ENCODE results near the gene DDX59.

The DDX59 gene

DNA sequence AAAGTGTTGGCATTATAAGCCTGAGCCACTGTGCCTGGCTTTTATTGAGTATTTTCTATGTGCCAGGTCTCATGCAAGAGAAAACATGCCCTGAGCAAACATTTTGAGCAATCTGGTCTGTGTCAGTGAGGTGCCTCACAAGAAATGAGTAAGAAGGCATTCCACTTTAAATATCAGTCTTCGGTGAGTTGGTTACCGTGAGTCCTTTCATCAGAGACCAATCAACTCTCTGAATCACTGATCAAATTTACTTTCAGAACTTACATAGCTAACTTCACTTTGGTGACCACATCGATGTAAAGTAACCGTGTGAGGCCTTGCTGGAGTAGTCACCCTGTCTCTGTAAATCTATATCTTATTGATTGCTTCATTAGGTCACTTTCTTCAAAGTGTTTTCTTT, 14.3 kb upstream of the DDX59 start:
- TF ChIP-seq, protein P1, sequence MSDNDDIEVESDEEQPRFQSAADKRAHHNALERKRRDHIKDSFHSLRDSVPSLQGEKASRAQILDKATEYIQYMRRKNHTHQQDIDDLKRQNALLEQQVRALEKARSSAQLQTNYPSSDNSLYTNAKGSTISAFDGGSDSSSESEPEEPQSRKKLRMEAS (IDR thresholded peaks at IDR 0.05): no peak
- no peak for TF ChIP-seq ZBTB7A (IDR thresholded peaks at IDR 0.05; ENCODE audit: low read depth)

DNA sequence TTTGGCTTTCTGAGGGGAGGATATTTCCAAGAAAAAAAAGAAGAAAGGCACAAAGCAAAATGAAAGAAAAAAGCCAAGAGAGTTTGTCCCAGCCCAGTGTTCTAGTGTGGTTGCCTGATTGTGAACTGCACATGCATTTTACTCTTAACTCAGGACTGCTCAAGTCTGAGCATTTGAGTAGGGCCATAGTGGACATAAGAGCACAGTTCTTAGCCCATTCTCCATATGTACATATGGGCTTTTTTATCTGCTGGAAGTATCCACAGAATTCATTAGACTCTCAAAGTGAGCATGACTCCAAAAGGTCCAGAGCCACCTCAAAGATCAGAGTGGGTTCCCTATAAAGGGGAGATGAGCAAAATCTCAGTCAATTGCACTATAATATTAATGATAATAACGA, 13.6 kb upstream of the DDX59 start:
- TF ChIP-seq EGR1 (IDR thresholded peaks at IDR 0.05): no peak
- TF ChIP-seq CREB1 (IDR thresholded peaks at IDR 0.05; ENCODE audit: low read depth): no peak
- TF ChIP-seq FOXM1 (IDR thresholded peaks at IDR 0.05; ENCODE audit: borderline replicate concordance, low read depth): no peak
- TF ChIP-seq, protein P2, sequence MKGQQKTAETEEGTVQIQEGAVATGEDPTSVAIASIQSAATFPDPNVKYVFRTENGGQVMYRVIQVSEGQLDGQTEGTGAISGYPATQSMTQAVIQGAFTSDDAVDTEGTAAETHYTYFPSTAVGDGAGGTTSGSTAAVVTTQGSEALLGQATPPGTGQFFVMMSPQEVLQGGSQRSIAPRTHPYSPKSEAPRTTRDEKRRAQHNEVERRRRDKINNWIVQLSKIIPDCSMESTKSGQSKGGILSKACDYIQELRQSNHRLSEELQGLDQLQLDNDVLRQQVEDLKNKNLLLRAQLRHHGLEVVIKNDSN (IDR thresholded peaks at IDR 0.05): no peak
- TF ChIP-seq YY1 (IDR thresholded peaks at IDR 0.05; ENCODE audit: low read depth): no peak
- no peak for TF ChIP-seq TCF12 (IDR thresholded peaks at IDR 0.05; ENCODE audit: low read depth)
- TF ChIP-seq TEAD4 (IDR thresholded peaks at IDR 0.05): no peak
- TF ChIP-seq, protein P1 (IDR thresholded peaks at IDR 0.05): no peak
- TF ChIP-seq NFIC (IDR thresholded peaks at IDR 0.05): no peak
- TF ChIP-seq, protein P3, sequence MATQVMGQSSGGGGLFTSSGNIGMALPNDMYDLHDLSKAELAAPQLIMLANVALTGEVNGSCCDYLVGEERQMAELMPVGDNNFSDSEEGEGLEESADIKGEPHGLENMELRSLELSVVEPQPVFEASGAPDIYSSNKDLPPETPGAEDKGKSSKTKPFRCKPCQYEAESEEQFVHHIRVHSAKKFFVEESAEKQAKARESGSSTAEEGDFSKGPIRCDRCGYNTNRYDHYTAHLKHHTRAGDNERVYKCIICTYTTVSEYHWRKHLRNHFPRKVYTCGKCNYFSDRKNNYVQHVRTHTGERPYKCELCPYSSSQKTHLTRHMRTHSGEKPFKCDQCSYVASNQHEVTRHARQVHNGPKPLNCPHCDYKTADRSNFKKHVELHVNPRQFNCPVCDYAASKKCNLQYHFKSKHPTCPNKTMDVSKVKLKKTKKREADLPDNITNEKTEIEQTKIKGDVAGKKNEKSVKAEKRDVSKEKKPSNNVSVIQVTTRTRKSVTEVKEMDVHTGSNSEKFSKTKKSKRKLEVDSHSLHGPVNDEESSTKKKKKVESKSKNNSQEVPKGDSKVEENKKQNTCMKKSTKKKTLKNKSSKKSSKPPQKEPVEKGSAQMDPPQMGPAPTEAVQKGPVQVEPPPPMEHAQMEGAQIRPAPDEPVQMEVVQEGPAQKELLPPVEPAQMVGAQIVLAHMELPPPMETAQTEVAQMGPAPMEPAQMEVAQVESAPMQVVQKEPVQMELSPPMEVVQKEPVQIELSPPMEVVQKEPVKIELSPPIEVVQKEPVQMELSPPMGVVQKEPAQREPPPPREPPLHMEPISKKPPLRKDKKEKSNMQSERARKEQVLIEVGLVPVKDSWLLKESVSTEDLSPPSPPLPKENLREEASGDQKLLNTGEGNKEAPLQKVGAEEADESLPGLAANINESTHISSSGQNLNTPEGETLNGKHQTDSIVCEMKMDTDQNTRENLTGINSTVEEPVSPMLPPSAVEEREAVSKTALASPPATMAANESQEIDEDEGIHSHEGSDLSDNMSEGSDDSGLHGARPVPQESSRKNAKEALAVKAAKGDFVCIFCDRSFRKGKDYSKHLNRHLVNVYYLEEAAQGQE (IDR thresholded peaks at IDR 0.05; ENCODE audit: low read depth): no peak
- no peak for TF ChIP-seq TAF1 (IDR thresholded peaks at IDR 0.05; ENCODE audit: low read depth)
- no peak for TF ChIP-seq EP300 (IDR thresholded peaks at IDR 0.05; ENCODE audit: borderline replicate concordance)
- TF ChIP-seq ZBTB7A (IDR thresholded peaks at IDR 0.05; ENCODE audit: low read depth): no peak
- TF ChIP-seq CEBPB (IDR thresholded peaks at IDR 0.05): no peak
- TF ChIP-seq RAD21 (IDR thresholded peaks at IDR 0.05; ENCODE audit: low read depth): no peak

DNA sequence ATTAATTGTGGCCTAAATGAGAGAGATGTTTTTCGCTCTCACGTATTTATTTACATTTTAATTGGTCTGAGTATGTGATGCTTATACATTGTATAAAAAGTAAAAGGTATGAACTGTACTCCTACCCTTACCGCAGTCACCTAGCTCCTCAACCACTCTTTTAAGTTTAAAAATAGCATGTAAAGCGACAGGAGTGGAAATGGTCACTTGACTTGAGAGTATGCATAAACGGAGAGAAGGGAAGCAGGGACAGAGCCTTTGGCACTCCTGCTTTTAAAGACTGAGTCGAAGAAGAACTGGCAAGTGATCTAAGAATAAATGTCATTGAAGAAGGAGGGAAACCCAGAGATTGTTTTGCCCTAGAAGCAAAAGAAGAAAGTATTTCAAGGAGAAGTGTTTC, 11.5 kb upstream of the DDX59 start:
- TF ChIP-seq YY1 (IDR thresholded peaks at IDR 0.05; ENCODE audit: low read depth): no peak
- no peak for TF ChIP-seq EP300 (IDR thresholded peaks at IDR 0.05; ENCODE audit: borderline replicate concordance)
- no peak for TF ChIP-seq TCF12 (IDR thresholded peaks at IDR 0.05; ENCODE audit: low read depth)
- TF ChIP-seq CEBPB (IDR thresholded peaks at IDR 0.05): no peak
- no peak for TF ChIP-seq ZBTB7A (IDR thresholded peaks at IDR 0.05; ENCODE audit: low read depth)
- TF ChIP-seq NFIC (IDR thresholded peaks at IDR 0.05): no peak
- no peak for TF ChIP-seq FOXM1 (IDR thresholded peaks at IDR 0.05; ENCODE audit: borderline replicate concordance, low read depth)
- TF ChIP-seq, protein P1 (IDR thresholded peaks at IDR 0.05): no peak
- TF ChIP-seq, protein P2 (IDR thresholded peaks at IDR 0.05): no peak
- TF ChIP-seq CREB1 (IDR thresholded peaks at IDR 0.05; ENCODE audit: low read depth): no peak
- TF ChIP-seq TAF1 (IDR thresholded peaks at IDR 0.05; ENCODE audit: low read depth): no peak
- TF ChIP-seq, protein P3 (IDR thresholded peaks at IDR 0.05; ENCODE audit: low read depth): no peak
- TF ChIP-seq EGR1 (IDR thresholded peaks at IDR 0.05): no peak
- no peak for TF ChIP-seq RAD21 (IDR thresholded peaks at IDR 0.05; ENCODE audit: low read depth)
- no peak for TF ChIP-seq TEAD4 (IDR thresholded peaks at IDR 0.05)

DNA sequence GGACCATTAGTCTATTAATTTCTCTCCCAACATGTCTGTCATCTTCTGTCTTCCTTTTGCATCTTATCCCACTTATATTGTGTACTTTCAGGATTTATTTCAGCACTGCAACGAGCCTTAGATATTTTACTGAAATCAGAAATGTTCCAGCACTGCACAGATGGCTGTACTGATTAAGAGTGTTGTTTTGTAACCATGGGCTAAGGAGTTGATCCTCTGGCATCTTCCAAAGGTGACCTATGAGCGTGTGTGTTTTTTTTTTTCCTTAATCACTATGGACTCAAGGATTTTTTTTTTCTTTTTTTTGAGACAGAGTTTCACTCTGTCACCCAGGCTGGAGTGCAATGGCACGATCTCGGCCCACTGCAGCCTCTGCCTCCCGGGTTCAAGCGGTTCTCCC, 7.1 kb upstream of the DDX59 start:
- no peak for TF ChIP-seq RAD21 (IDR thresholded peaks at IDR 0.05; ENCODE audit: low read depth)
- no peak for TF ChIP-seq EGR1 (IDR thresholded peaks at IDR 0.05)
- TF ChIP-seq, protein P2 (IDR thresholded peaks at IDR 0.05): no peak
- TF ChIP-seq FOXM1 (IDR thresholded peaks at IDR 0.05; ENCODE audit: borderline replicate concordance, low read depth): no peak
- no peak for TF ChIP-seq TCF12 (IDR thresholded peaks at IDR 0.05; ENCODE audit: low read depth)
- no peak for TF ChIP-seq TAF1 (IDR thresholded peaks at IDR 0.05; ENCODE audit: low read depth)
- no peak for TF ChIP-seq EP300 (IDR thresholded peaks at IDR 0.05; ENCODE audit: borderline replicate concordance)
- TF ChIP-seq, protein P1 (IDR thresholded peaks at IDR 0.05): no peak
- TF ChIP-seq TEAD4 (IDR thresholded peaks at IDR 0.05): no peak
- TF ChIP-seq ZBTB7A (IDR thresholded peaks at IDR 0.05; ENCODE audit: low read depth): no peak
- no peak for TF ChIP-seq CEBPB (IDR thresholded peaks at IDR 0.05)
- TF ChIP-seq NFIC (IDR thresholded peaks at IDR 0.05): no peak
- TF ChIP-seq CREB1 (IDR thresholded peaks at IDR 0.05; ENCODE audit: low read depth): no peak
- TF ChIP-seq, protein P3 (IDR thresholded peaks at IDR 0.05; ENCODE audit: low read depth): no peak
- TF ChIP-seq YY1 (IDR thresholded peaks at IDR 0.05; ENCODE audit: low read depth): no peak
